ENCODE data around the gene HIKESHI.

HIKESHI gene

DNA sequence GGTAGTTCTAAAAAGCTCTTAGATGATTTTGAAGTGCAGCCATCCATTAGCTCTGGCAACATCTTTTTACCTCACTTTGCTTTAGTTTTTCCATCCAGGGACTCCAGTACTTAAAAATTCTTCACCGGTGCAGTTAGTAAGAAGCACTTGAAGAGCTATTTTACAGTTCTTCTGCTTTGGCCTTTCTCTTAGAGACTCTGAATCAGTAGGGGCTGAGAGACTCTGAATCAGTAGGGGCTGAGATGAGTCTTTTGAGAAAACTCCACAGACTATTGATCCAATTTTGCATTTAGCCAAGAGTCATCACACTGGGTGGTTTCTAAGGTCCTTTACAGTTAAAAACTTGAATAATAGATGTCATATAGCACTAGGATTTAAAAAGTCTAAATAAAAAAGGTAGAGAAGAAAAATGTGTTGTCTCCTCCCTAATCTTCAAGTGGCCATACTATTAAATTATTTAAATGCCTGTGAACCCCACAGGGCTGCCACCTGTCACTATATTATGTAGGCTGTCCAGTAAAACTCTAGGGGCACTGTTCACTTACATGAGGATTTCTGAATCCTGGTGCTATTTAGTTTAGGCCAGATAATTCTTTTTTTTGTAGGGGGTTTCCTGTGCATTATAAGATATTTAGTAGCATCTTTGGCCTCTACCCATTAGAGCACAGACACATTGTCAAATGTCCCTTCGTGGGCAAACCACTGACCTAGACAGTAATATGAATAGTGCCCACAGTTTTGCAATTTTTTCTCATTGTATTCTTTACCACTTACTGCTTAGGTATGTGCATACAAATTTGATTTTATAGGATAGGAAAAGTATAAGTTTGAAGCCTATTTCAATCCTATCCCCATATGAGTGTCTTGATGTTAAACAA lies 26.3 kb upstream of the HIKESHI start:
- TF ChIP-seq EZH2 (IDR thresholded peaks at IDR 0.05; ENCODE audit: borderline replicate concordance, low read length) = no peak
- no peak for TF ChIP-seq CTCF (IDR thresholded peaks at IDR 0.05; ENCODE audit: low read length)
- Histone ChIP-seq H3K9ac (ENCODE audit: low read length) (no peak overlapping the region), H3K9me2 (ENCODE audit: low read depth, low read length) (no peaks in the 10 kb centered on the region), H3K4me1 (ENCODE audit: insufficient read depth, low read length, severe bottlenecking) (no peaks in the 10 kb centered on the region), H4K20me1 (ENCODE audit: insufficient read depth, low read length) (no peaks in the 10 kb centered on the region), H3K4me3 (ENCODE audit: low read depth, low read length, poor library complexity, severe bottlenecking) (no peak overlapping the region), H2AFZ (ENCODE audit: low read length) (no peak overlapping the region), H3K27ac (ENCODE audit: low read depth, low read length, poor library complexity, severe bottlenecking) (no peak overlapping the region), H3K9me3 (ENCODE audit: low read length) (no peaks in the 10 kb centered on the region), H3K27me3 (ENCODE audit: insufficient read depth, low read length) (no peaks in the 10 kb centered on the region), H3K79me2 (ENCODE audit: insufficient read depth, low read length) (peaks cover 17% of the 10 kb centered on the region), H3K4me2 (ENCODE audit: low read length) (no peak overlapping the region), H3K36me3 (ENCODE audit: insufficient read depth, low read length) (peaks cover 86% of the 10 kb centered on the region), H3F3A (ENCODE audit: insufficient read depth, low read length) (no peaks in the 10 kb centered on the region)

DNA sequence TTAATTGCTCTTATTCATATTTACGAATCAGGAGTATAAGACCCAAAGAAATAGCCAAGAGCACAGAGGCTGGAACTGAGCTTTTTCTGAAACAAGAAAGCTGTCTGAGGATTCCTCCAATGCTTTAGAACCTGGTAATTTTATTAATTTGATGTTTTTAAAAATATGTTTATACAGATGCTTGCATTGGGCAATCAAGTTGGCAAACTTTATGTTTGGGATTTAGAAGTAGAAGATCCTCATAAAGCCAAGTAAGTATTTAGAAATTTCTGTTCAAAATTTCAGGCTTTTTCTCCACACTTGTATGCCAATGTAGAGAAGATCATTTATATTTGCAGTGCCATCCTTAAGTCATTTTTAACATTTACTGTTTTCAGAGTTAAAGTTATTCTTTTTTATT lies 24.3 kb upstream of the HIKESHI start:
- no peaks in the 10 kb centered on the region for H3F3A ChIP-seq (ENCODE audit: insufficient read depth, low read length)
- H2AFZ ChIP-seq (ENCODE audit: low read length) = no peak overlapping the region
- H3K4me3 ChIP-seq (ENCODE audit: low read depth, low read length, poor library complexity, severe bottlenecking) = no peak overlapping the region
- H3K36me3 ChIP-seq (ENCODE audit: insufficient read depth, low read length) = peaks cover 77% of the 10 kb centered on the region
- no peak for TF ChIP-seq EZH2 (IDR thresholded peaks at IDR 0.05; ENCODE audit: borderline replicate concordance, low read length)
- TF ChIP-seq CTCF (IDR thresholded peaks at IDR 0.05; ENCODE audit: low read length) = no peak
- H4K20me1 ChIP-seq (ENCODE audit: insufficient read depth, low read length) = no peaks in the 10 kb centered on the region
- no peak overlapping the region for H3K27ac ChIP-seq (ENCODE audit: low read depth, low read length, poor library complexity, severe bottlenecking)
- H3K9me2 ChIP-seq (ENCODE audit: low read depth, low read length) = no peaks in the 10 kb centered on the region
- no peaks in the 10 kb centered on the region for H3K27me3 ChIP-seq (ENCODE audit: insufficient read depth, low read length)
- no peak overlapping the region for H3K9ac ChIP-seq (ENCODE audit: low read length)
- no peaks in the 10 kb centered on the region for H3K4me1 ChIP-seq (ENCODE audit: insufficient read depth, low read length, severe bottlenecking)
- no peak overlapping the region for H3K4me2 ChIP-seq (ENCODE audit: low read length)
- H3K9me3 ChIP-seq (ENCODE audit: low read length) = no peaks in the 10 kb centered on the region
- H3K79me2 ChIP-seq (ENCODE audit: insufficient read depth, low read length) = peaks cover 3% of the 10 kb centered on the region; the same call in 1 of the 2 replicates

GRCh38 chr11:86278226-86278625 lies 23.8 kb upstream of the HIKESHI start:
- Histone ChIP-seq H3K79me2 (ENCODE audit: insufficient read depth, low read length) (no peaks in the 10 kb centered on the region), H2AFZ (ENCODE audit: low read length) (no peak overlapping the region), H3K9me2 (ENCODE audit: low read depth, low read length) (no peaks in the 10 kb centered on the region), H3K4me1 (ENCODE audit: insufficient read depth, low read length, severe bottlenecking) (no peaks in the 10 kb centered on the region), H3K4me2 (ENCODE audit: low read length) (no peak overlapping the region), H3K27me3 (ENCODE audit: insufficient read depth, low read length) (no peaks in the 10 kb centered on the region), H3K4me3 (ENCODE audit: low read depth, low read length, poor library complexity, severe bottlenecking) (no peak overlapping the region), H3K27ac (ENCODE audit: low read depth, low read length, poor library complexity, severe bottlenecking) (no peak overlapping the region), H3K36me3 (ENCODE audit: insufficient read depth, low read length) (peaks cover 74% of the 10 kb centered on the region), H3K9ac (ENCODE audit: low read length) (no peak overlapping the region), H3F3A (ENCODE audit: insufficient read depth, low read length) (no peaks in the 10 kb centered on the region), H4K20me1 (ENCODE audit: insufficient read depth, low read length) (no peaks in the 10 kb centered on the region), H3K9me3 (ENCODE audit: low read length) (no peaks in the 10 kb centered on the region)
- TF ChIP-seq CTCF (IDR thresholded peaks at IDR 0.05; ENCODE audit: low read length) (no peak), EZH2 (IDR thresholded peaks at IDR 0.05; ENCODE audit: borderline replicate concordance, low read length) (no peak)
